ENCODE measurements around the gene CLEC2L.

- TF ChIP-seq CTCF (conservative IDR thresholded peaks at IDR 0.05 in 1 of 2, IDR thresholded peaks at IDR 0.05 in 1 of 2; ENCODE audit: low read depth in 1 of 2, low read length in 2 of 2) (no peak), EZH2 (IDR thresholded peaks at IDR 0.05; ENCODE audit: low read length, missing control alignments) (no peak)
Observed at GRCh38 chr7:139525750-139526149, 2.3 kb downstream of the CLEC2L start.
